GM12878 (cell line): ENCODE measurements around the gene SORCS2.

ENCODE experiments used
- CEBPB ChIP-seq, 2 experiments: fragments of 150-350 bp in 1 of 2; IDR thresholded peaks; 2 replicates each; pipeline ENCODE4 v1.6.1; 2012 to 2014; ENCODE audit warnings: low read depth in 2 of 2, low read length in 2 of 2, borderline replicate concordance in 1 of 2, inconsistent platforms in 1 of 2
- CTCF ChIP-seq, 3 experiments: IDR thresholded peaks in 2 of 3; conservative IDR thresholded peaks in 1 of 3; 2 replicates each; pipeline ENCODE4 v1.5.1; 2011; ENCODE audit warnings: low read depth in 3 of 3, low read length in 3 of 3, mild to moderate bottlenecking in 3 of 3, control low read depth in 2 of 3, moderate library complexity in 2 of 3, inconsistent platforms in 1 of 3, mixed read lengths in 1 of 3; ENCODE audit not compliant: control insufficient read depth in 2 of 3, insufficient read depth in 1 of 3; ENCODE audit errors: extremely low read depth in 1 of 3
- STAT3 ChIP-seq: IDR thresholded peaks from 2 replicates; pipeline ENCODE4 v1.6.1; 2011; ENCODE audit warnings: low read depth, low read length, improper control_type of control experiment

GRCh38 chr4:7621252-7622035, 429.1 kb downstream of the SORCS2 start:
- no peak for TF ChIP-seq STAT3
- no peak for TF ChIP-seq CTCF (IDR thresholded peaks at IDR 0.05 in 2 of 3, conservative IDR thresholded peaks at IDR 0.05 in 1 of 3; ENCODE audit: control insufficient read depth in 2 of 3, extremely low read depth in 1 of 3, insufficient read depth in 1 of 3, low read depth in 3 of 3, low read length in 3 of 3)
- TF ChIP-seq CEBPB (IDR thresholded peaks at IDR 0.05; ENCODE audit: borderline replicate concordance in 1 of 2, low read depth in 2 of 2, low read length in 2 of 2) = no peak
